ENCODE results near the gene COBL. TPM values are rescaled to one million over a fixed set of nuclear protein-coding genes. Genes with fewer than 3 reads are reported as not detected.

The COBL gene
- total RNA-seq, 1 experiment from 2014 or later: 52.3 TPM

- no peak for DNase-seq
- no peaks in the 10 kb centered on the region for H3K23me2 ChIP-seq (ENCODE audit: insufficient read length, low read depth, low read length, poor library complexity, severe bottlenecking)
- H4K5ac ChIP-seq (ENCODE audit: insufficient read length, low read depth, low read length): no peak overlapping the region
- H2BK12ac ChIP-seq (ENCODE audit: insufficient read length, low read depth, low read length): no peak overlapping the region
- no peak overlapping the region for H3K56ac ChIP-seq (ENCODE audit: insufficient read length, low read depth, low read length)
- H3K27me3 ChIP-seq (ENCODE audit: insufficient read depth, low read length): no peaks in the 10 kb centered on the region
- Mint-ChIP-seq H3K27me3 (ENCODE audit: low read depth) (no peaks in the 10 kb centered on the region), H3K4me3 (no peak overlapping the region), H3K9me3 (no peaks in the 10 kb centered on the region; a peak in 1 of 5 replicates), H3K27ac (no peak overlapping the region), H3K36me3 (ENCODE audit: insufficient read depth in 1 of 3, low read depth in 3 of 3) (peaks cover 6 to 10% (median 8%) of the 10 kb centered on the region in 3 experiments; a peak in 4 of 7 replicates), H3K4me1 (peaks cover 9 to 11% of the 10 kb centered on the region in 2 experiments)
- H2BK20ac ChIP-seq (ENCODE audit: low read depth, low read length, poor library complexity, severe bottlenecking): no peak overlapping the region
- H3K18ac ChIP-seq (ENCODE audit: insufficient read length, low read depth, low read length): no peak overlapping the region
- no peak overlapping the region for H3K9ac ChIP-seq (ENCODE audit: extremely low read depth, insufficient read length, low read length)
- H4K20me1 ChIP-seq (ENCODE audit: control insufficient read depth, insufficient read depth, insufficient read length): no peaks in the 10 kb centered on the region
- H2AK5ac ChIP-seq (ENCODE audit: insufficient read length, low read length): no peak overlapping the region
- no peaks in the 10 kb centered on the region for H3K79me2 ChIP-seq (ENCODE audit: insufficient read depth, low read length)
- no peak overlapping the region for H3K4ac ChIP-seq (ENCODE audit: low read depth, low read length)
- no peaks in the 10 kb centered on the region for H3K9me3 ChIP-seq (ENCODE audit: control insufficient read depth, low read depth, low read length)
- H3T11ph ChIP-seq (ENCODE audit: low read length): no peak overlapping the region
- H4K8ac ChIP-seq (replicated peaks; ENCODE audit: insufficient read length, low read depth, low read length): no peak overlapping the region
- TF ChIP-seq CTCF (conservative IDR thresholded peaks at IDR 0.05): no peak
- no peak overlapping the region for H2BK120ac ChIP-seq (ENCODE audit: low read depth, low read length, poor library complexity, severe bottlenecking)
- H4K91ac ChIP-seq (ENCODE audit: insufficient read length, low read depth, low read length): no peak overlapping the region
- no peaks in the 10 kb centered on the region for H3K79me1 ChIP-seq (ENCODE audit: insufficient read depth, low read depth, low read length, poor library complexity, severe bottlenecking)
- no peak overlapping the region for H3K23ac ChIP-seq (ENCODE audit: insufficient read length, low read depth, low read length)
- H2AFZ ChIP-seq (ENCODE audit: low read length): no peak overlapping the region
- no peak overlapping the region for H2BK15ac ChIP-seq (ENCODE audit: low read depth, low read length)
- no peak overlapping the region for H3K27ac ChIP-seq (ENCODE audit: insufficient read length, low read depth, low read length)
- H3K4me1 ChIP-seq (ENCODE audit: insufficient read depth, low read length): peaks cover 2% of the 10 kb centered on the region; the same call in 1 of the 2 replicates
- H3K14ac ChIP-seq (ENCODE audit: insufficient read depth, low read length): no peak overlapping the region
- H2BK5ac ChIP-seq (ENCODE audit: insufficient read length, low read length): no peak overlapping the region
- no peak overlapping the region for H3K4me2 ChIP-seq (ENCODE audit: insufficient read depth, insufficient read length, low read length)
Measured at GRCh38 chr7:51067258-51067657, 249.4 kb downstream of the COBL start.

Data from H9 (cell line).